Activated CD8-positive, alpha-beta T cell treated with anti-CD3 and anti-CD28 coated beads for 36 hours (primary cell): ENCODE data around the gene COL12A1. TPM values are rescaled to one million over a fixed set of nuclear protein-coding genes. Genes with fewer than 3 reads are reported as not detected.
"Not testable (repeated sequence)": the region's sequence is repeated elsewhere in the genome, so short reads cannot be mapped to it uniquely, and the experiment has no call there.

Experiments used
- ATAC-seq: fragments of 200-7000 bp; cut with Tn5 transposase; one replicate; pipeline ENCODE4 v1.10.0; 2021; ENCODE audit warnings: mild to moderate bottlenecking, moderate library complexity
- CTCF ChIA-PET: fragments of 350-600 bp; sonication (Branson Sonifier 250); formaldehyde crosslinking; loops from one replicate; lab custom pipeline; 2021; ENCODE audit warnings: antibody characterized with exemption; lab: Charles Lee
- POLR2A ChIA-PET: fragments of 350-600 bp; sonication (Branson Sonifier 250); formaldehyde crosslinking; loops from one replicate; lab custom pipeline; 2021; ENCODE audit warnings: antibody characterized with exemption; lab: Charles Lee
- DNase-seq: peaks from one replicate; pipeline ENCODE4 v3.0.0-alpha.2; 2020
- H3K27ac Mint-ChIP-seq: one replicate; pipeline ENCODE4 v1.8.0; 2021; ENCODE audit warnings: mild to moderate bottlenecking, mixed read lengths
- H3K27me3 Mint-ChIP-seq: one replicate; pipeline ENCODE4 v1.8.0; 2021; ENCODE audit warnings: mixed read lengths
- H3K36me3 Mint-ChIP-seq: one replicate; pipeline ENCODE4 v1.8.0; 2021; ENCODE audit warnings: low read depth, mixed read lengths
- H3K4me1 Mint-ChIP-seq: one replicate; pipeline ENCODE4 v1.8.0; 2021; ENCODE audit warnings: low read depth, mixed read lengths
- H3K4me3 Mint-ChIP-seq: one replicate; pipeline ENCODE4 v1.8.0; 2021; ENCODE audit warnings: mild to moderate bottlenecking, moderate library complexity, mixed read lengths
- H3K9me3 Mint-ChIP-seq: one replicate; pipeline ENCODE4 v1.8.0; 2021; ENCODE audit warnings: mixed read lengths
- CTCF ChIP-seq: fragments of 200-600 bp; IDR thresholded peaks from one replicate; pipeline ENCODE4 v1.8.0; 2022; ENCODE audit warnings: antibody characterized with exemption, mild to moderate bottlenecking
- intact Hi-C: fragments of 100-400 bp; cut with micrococcal nuclease; formaldehyde crosslinking; loops from one replicate; pipeline ENCODE4 v1.10.0; 2022
- total RNA-seq, 2 experiments: library from RNA; stranded (reverse); gene quantifications; one replicate each; pipeline ENCODE4 v1.2.3, GENCODE V29; 2021

The COL12A1 gene
- total RNA-seq, 2 experiments from 2014 or later = 0.09 TPM; not detected in 1

- ChIA-PET POLR2A (no interaction called here), CTCF (interaction anchor here (5.3 kb wide), 1 partner anchor 10 kb away, joined by 28 read pairs; no protein-coding TSS in a partner anchor)
- H3K27me3 Mint-ChIP-seq = peaks cover 46% of the 10 kb centered on the region
- no peaks in the 10 kb centered on the region for H3K36me3 Mint-ChIP-seq
- DNase-seq = no peak
- intact Hi-C loops = loop anchor here (10.0 kb wide), 2 partner anchors 115 to 1235 kb away; no protein-coding TSS in a partner anchor
- H3K9me3 Mint-ChIP-seq = no peaks in the 10 kb centered on the region
- no peak overlapping the region for H3K4me3 Mint-ChIP-seq
- H3K4me1 Mint-ChIP-seq = peaks cover 16% of the 10 kb centered on the region
- H3K27ac Mint-ChIP-seq = no peak overlapping the region
- no peak for TF ChIP-seq CTCF
- ATAC-seq = no peak
Measured at GRCh38 chr6:75199889-75200288, 6.0 kb downstream of the COL12A1 start.

DNA sequence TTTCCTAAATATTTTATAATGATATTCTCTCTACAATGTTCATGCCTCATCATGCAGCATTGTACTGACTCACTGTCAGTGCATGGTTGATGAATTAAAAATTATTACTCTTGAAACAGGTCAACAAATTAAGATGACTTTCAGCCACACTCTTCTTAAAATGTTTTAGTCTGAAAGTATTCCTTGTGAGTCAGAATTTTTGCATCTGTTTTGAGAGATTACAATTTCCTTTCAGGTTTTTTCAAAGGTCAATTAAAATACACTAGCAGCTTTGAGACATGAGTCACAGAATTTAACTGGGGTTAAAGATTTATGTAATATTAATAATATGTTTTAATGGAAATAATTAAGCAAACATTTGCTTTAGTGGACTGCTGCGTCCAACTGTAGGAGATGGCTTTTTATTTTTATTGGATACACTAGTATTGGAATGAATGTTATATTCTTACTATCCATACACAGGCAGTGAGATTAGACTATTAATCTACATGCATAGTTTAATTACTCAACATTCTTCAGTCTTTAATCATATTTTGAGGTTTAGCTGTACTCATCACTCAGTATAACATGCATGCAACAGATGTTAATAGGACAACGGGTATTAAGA lies 9.7 kb downstream of the COL12A1 start:
- H3K4me3 Mint-ChIP-seq = no peak overlapping the region

DNA sequence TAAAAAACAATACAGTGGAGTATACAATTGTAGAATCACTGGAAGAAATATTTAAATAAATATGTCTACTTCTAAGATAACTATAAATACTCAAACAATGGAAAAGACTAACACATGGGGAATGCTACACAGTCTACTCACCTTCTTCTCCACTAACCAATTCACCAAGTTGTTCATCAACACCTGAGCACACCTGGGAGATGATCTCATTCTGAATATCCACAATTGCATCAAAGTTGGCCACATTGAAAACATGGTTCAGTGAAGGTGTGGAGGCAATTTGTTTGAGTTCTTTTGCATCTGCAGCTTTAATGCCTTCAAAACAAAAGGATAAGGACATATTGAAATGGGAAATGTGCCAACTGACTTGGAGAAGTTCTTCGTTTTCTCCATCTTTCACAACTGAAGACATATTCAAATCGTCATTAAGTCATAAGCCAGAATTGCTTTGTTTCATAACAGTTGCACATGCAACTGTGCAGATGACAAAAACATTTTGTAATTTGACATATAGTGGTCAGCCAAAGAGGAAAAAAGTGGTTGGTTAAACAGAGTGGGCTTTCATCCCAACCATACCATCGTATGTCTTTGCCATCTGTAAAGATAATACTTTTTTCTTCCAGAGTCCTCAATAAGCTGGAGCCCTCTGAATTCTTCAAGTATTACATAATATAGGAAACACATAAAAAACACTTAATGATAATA lies 17.5 kb downstream of the COL12A1 start:
- ATAC-seq (no peak), DNase-seq (no peak)
- no peaks in the 10 kb centered on the region for H3K4me1 Mint-ChIP-seq
- intact Hi-C loops = no loop called here
- no peak for TF ChIP-seq CTCF
- no peak overlapping the region for H3K27ac Mint-ChIP-seq
- ChIA-PET CTCF (interaction anchor here (1.2 kb wide), 1 partner anchor 20 kb away, joined by 4 read pairs; no protein-coding TSS in a partner anchor), POLR2A (no interaction called here)
- H3K27me3 Mint-ChIP-seq = peaks cover 13% of the 10 kb centered on the region
- H3K9me3 Mint-ChIP-seq = peaks cover 3% of the 10 kb centered on the region
- H3K36me3 Mint-ChIP-seq = no peaks in the 10 kb centered on the region
- H3K4me3 Mint-ChIP-seq = no peak overlapping the region

More for the DNA sequence above, 9.7 kb downstream of the COL12A1 start:
- intact Hi-C loops = no loop called here
- H3K27me3 Mint-ChIP-seq = peaks cover 11% of the 10 kb centered on the region
- no peaks in the 10 kb centered on the region for H3K9me3 Mint-ChIP-seq
- no peak overlapping the region for H3K27ac Mint-ChIP-seq
- ATAC-seq (no peak), DNase-seq (no peak)
- POLR2A ChIA-PET = no interaction called here
- no peaks in the 10 kb centered on the region for H3K36me3 Mint-ChIP-seq
- CTCF ChIA-PET = no interaction called here
- no peak for TF ChIP-seq CTCF
- H3K4me1 Mint-ChIP-seq = no peaks in the 10 kb centered on the region

GRCh38 chr6:75186581-75186980 lies 19.3 kb downstream of the COL12A1 start:
- H3K27me3 Mint-ChIP-seq = peaks cover 16% of the 10 kb centered on the region
- CTCF ChIA-PET, H3K4me1 Mint-ChIP-seq, H3K27ac Mint-ChIP-seq, H3K9me3 Mint-ChIP-seq, ATAC-seq, intact Hi-C loops, H3K36me3 Mint-ChIP-seq, POLR2A ChIA-PET, DNase-seq, H3K4me3 Mint-ChIP-seq: not testable (repeated sequence)

DNA sequence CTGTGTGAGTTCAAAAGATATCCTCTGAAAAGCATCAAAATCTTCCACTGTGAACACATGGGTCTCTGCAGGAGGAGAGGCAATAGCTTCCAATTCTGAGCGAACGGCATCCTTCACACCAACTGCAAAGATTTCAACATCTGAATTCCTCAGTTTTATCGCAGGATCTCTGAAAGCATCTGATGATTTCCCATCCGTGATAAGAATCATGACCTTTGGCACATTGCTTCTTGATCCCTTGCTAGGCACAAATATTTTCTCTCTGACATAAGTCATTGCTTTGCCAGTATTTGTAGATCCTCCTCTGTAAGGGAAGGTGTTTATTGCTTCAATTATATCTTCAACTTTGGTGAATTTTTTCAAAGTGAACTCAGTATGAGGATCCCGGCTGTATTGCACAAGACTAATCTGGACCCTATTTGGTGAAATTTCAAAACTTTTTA lies 22.7 kb downstream of the COL12A1 start:
- no peak for ATAC-seq
- intact Hi-C loops = no loop called here
- no peaks in the 10 kb centered on the region for H3K36me3 Mint-ChIP-seq
- H3K9me3 Mint-ChIP-seq = peaks cover 3% of the 10 kb centered on the region
- ChIA-PET CTCF (interaction anchor here (1.2 kb wide), 1 partner anchor 21 kb away, joined by 3 read pairs; no protein-coding TSS in a partner anchor), POLR2A (no interaction called here)
- DNase-seq = no peak
- H3K27me3 Mint-ChIP-seq = peaks cover 14% of the 10 kb centered on the region
- H3K27ac Mint-ChIP-seq = no peak overlapping the region
- no peak for TF ChIP-seq CTCF
- no peak overlapping the region for H3K4me3 Mint-ChIP-seq
- H3K4me1 Mint-ChIP-seq = no peaks in the 10 kb centered on the region
